ENCODE measurements around the gene RPP14. TPM values are rescaled to one million over a fixed set of nuclear protein-coding genes. Genes with fewer than 3 reads are reported as not detected.

RPP14 gene
- total and polyA plus RNA-seq, 2 of the 4 experiments (the other 2 are of a cell fraction) = 6.6 to 7.8 TPM

DNA sequence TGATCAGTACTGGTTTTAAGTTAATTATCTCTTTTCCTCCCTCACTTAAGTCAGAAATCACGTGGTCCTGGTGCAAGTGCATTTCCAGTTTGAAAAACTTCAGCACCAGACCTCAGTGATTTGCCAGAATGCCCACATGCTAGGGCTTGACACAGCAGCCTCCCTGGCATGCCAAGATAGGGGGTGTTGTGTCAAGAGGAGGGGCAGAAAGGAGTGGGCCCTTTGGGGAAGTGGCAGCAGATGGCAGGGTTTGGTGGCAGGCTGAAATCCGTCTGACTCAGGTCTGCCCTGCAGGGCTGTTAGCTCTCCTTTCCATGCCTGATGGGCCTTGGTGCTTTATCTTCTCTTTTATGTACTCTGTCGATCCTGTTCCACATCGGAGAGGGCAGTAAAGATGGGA, 50.0 kb downstream of the RPP14 start:
- BruUV-seq (replicated peaks) = no TSS peak
- no peak overlapping the region for H2AFZ ChIP-seq (replicated peaks; ENCODE audit: low read length, poor library complexity)
- H4K91ac ChIP-seq (ENCODE audit: insufficient read depth, low read depth, low read length) = no peak overlapping the region
- dilution Hi-C loops (cut with HindIII; ENCODE audit: low sequenced_read_pairs, unreplicated experiment) (no loop called here), intact Hi-C loops (cut with micrococcal nuclease) (no loop called here), in situ Hi-C loops (cut with MboI; ENCODE audit: low sequenced_read_pairs) (no loop called here)
- H2AK5ac ChIP-seq (ENCODE audit: low read depth, low read length) = peak overlapping the region; percentile 36; the same call in 1 of the 2 replicates
- H3K18ac ChIP-seq (ENCODE audit: low read depth, low read length) = peak overlapping the region; percentile 56
- no peaks in the 10 kb centered on the region for H3K9me3 ChIP-seq (ENCODE audit: control insufficient read depth, insufficient read depth, low read length)
- no peak overlapping the region; the same call in 1 of the 2 replicates for H3K14ac ChIP-seq (replicated peaks; ENCODE audit: low read depth, low read length)
- peak overlapping the region in 1 of 2 experiments; percentile 3; a peak in 1 of 4 replicates for H4K8ac ChIP-seq (ENCODE audit: low read depth in 2 of 2, low read length in 2 of 2)
- peaks cover 4% of the 10 kb centered on the region; the same call in 1 of the 2 replicates for H3K36me3 ChIP-seq (ENCODE audit: control insufficient read depth, insufficient read depth, low read length)
- H4K5ac ChIP-seq (ENCODE audit: low read depth, low read length) = peak overlapping the region; percentile 20; the same call in 1 of the 2 replicates
- DNase-seq (no peak), ATAC-seq (ENCODE audit: low read depth) (no peak)
- WGBS, 2 experiments (ENCODE audit: extremely low coverage in 2 of 2, insufficient read length in 1 of 2) = no CpG with 5 or more reads among the region's 4 CpGs
- no peaks in the 10 kb centered on the region for H3K27me3 ChIP-seq (ENCODE audit: control insufficient read depth, insufficient read depth, low read length)
- peaks cover 21% of the 10 kb centered on the region; the same call in 1 of the 2 replicates for H4K20me1 ChIP-seq (ENCODE audit: insufficient read depth, low read length)
- H3K4ac ChIP-seq (ENCODE audit: low read depth, low read length) = peak overlapping the region; percentile 70
- ChIA-PET CTCF (no interaction called here), POLR2A (ENCODE audit: unreplicated experiment) (no interaction called here)
- H3K27ac ChIP-seq (ENCODE audit: insufficient read depth, low read length) = no peak overlapping the region
- no peak overlapping the region for H2AK9ac ChIP-seq (replicated peaks; ENCODE audit: low read depth, low read length, poor library complexity)
- H3K56ac ChIP-seq (ENCODE audit: extremely low read depth, insufficient read depth, low read length) = no peak overlapping the region
- H3K23ac ChIP-seq (ENCODE audit: low read depth, low read length) = peak overlapping the region; percentile 57; the same call in 1 of the 2 replicates
- H3K9ac ChIP-seq (ENCODE audit: low read depth, low read length) = no peak overlapping the region
- peak overlapping the region; percentile 43; the same call in 1 of the 2 replicates for H2BK20ac ChIP-seq (ENCODE audit: low read depth, low read length)
- peaks cover 23 to 65% of the 10 kb centered on the region in 2 experiments; a peak in 3 of 4 replicates for H3K79me1 ChIP-seq (ENCODE audit: low read depth in 1 of 2, low read length in 2 of 2)
- peaks cover 18% of the 10 kb centered on the region for H3K9me1 ChIP-seq (ENCODE audit: insufficient read depth, low read length)
- H2BK15ac ChIP-seq (ENCODE audit: low read depth, low read length) = no peak overlapping the region
- H2BK120ac ChIP-seq (ENCODE audit: low read depth, low read length) = peak overlapping the region; percentile 62
- no peak overlapping the region for H2BK5ac ChIP-seq (ENCODE audit: low read depth, low read length, poor library complexity, severe bottlenecking)
- H3K4me2 ChIP-seq (ENCODE audit: low read depth, low read length) = no peak overlapping the region
- H3K4me1 ChIP-seq (ENCODE audit: control insufficient read depth, insufficient read depth, low read length) = peaks cover 14% of the 10 kb centered on the region
- no peak overlapping the region for H3K4me3 ChIP-seq (ENCODE audit: insufficient read depth, low read depth, low read length)
- no peak for TF ChIP-seq BHLHE40 (IDR thresholded peaks at IDR 0.05; ENCODE audit: low read depth, low read length)
- TF ChIP-seq, protein P1, sequence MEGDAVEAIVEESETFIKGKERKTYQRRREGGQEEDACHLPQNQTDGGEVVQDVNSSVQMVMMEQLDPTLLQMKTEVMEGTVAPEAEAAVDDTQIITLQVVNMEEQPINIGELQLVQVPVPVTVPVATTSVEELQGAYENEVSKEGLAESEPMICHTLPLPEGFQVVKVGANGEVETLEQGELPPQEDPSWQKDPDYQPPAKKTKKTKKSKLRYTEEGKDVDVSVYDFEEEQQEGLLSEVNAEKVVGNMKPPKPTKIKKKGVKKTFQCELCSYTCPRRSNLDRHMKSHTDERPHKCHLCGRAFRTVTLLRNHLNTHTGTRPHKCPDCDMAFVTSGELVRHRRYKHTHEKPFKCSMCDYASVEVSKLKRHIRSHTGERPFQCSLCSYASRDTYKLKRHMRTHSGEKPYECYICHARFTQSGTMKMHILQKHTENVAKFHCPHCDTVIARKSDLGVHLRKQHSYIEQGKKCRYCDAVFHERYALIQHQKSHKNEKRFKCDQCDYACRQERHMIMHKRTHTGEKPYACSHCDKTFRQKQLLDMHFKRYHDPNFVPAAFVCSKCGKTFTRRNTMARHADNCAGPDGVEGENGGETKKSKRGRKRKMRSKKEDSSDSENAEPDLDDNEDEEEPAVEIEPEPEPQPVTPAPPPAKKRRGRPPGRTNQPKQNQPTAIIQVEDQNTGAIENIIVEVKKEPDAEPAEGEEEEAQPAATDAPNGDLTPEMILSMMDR (conservative IDR thresholded peaks at IDR 0.05; ENCODE audit: low read depth, low read length) = no peak
- TF ChIP-seq, protein P2, sequence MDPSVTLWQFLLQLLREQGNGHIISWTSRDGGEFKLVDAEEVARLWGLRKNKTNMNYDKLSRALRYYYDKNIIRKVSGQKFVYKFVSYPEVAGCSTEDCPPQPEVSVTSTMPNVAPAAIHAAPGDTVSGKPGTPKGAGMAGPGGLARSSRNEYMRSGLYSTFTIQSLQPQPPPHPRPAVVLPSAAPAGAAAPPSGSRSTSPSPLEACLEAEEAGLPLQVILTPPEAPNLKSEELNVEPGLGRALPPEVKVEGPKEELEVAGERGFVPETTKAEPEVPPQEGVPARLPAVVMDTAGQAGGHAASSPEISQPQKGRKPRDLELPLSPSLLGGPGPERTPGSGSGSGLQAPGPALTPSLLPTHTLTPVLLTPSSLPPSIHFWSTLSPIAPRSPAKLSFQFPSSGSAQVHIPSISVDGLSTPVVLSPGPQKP (IDR thresholded peaks at IDR 0.05; ENCODE audit: borderline replicate concordance, low read depth, low read length) = no peak
- TF ChIP-seq FOS (IDR thresholded peaks at IDR 0.05; ENCODE audit: low read depth, low read length) = no peak
- no peak for TF ChIP-seq MXI1 (IDR thresholded peaks at IDR 0.05; ENCODE audit: borderline replicate concordance, low read depth, low read length)
- TF ChIP-seq CHD1 (IDR thresholded peaks at IDR 0.05; ENCODE audit: low read depth, low read length) = no peak
- no peak for TF ChIP-seq NFE2L2 (IDR thresholded peaks at IDR 0.05; ENCODE audit: low read depth, low read length)
